SKM-1 (cell line): ENCODE measurements around the gene ROR2.
"Not testable (repeated sequence)": the region's sequence is repeated elsewhere in the genome, so short reads cannot be mapped to it uniquely, and the experiment has no call there.

ENCODE experiments used
- DNase-seq: peaks from one replicate; lab custom pipeline; 2025; ENCODE audit not compliant: unreplicated experiment; lab: John Stamatoyannopoulos, UW

Gene ROR2

DNA sequence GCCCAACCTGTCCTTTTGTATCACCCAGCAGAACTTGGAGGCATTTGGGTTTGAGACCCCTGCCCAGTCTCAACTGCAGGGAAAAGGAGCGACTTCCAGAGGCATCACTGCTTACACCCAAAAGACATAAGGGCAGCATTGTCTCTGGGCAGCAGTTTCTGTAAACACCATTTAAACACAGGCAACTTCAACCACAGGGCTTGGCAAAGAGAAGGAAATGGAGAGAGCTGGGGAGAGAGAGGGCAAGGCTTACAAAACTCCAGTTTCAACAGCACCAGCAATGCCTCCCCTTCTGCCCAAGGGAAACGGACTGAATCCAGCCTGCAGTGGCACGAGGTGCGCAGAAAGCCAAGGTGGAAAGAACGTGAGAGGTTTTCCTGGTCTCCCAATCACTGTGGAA lies 147.6 kb downstream of the ROR2 start:
- no peak for DNase-seq

DNA sequence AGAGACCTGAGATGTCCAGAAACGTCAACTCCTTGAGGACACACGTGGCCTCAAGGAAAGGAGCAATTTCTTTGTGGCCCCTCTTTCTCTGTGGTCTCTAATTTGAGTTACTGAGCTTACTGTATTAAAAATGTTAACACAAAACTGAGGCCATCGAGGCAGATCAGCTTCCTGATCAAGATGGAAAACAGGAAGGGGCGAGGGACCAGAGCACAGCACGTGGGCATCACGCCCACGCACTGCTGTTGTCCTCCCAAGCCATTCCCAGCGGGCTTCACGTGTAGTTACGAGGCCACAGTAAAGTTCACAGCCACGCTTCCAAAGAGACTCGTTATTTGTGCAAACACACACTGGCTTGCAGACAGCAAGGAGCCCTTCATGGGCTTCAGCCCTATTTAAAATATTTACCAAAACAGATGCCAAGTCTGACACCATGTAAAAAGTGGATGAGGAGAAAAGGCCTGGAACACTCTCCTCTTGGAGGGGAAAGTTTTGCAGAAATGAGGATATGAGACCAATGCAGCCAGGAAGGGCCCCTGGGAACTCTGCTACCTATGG lies 149.5 kb downstream of the ROR2 start:
- DNase-seq: no peak

DNA sequence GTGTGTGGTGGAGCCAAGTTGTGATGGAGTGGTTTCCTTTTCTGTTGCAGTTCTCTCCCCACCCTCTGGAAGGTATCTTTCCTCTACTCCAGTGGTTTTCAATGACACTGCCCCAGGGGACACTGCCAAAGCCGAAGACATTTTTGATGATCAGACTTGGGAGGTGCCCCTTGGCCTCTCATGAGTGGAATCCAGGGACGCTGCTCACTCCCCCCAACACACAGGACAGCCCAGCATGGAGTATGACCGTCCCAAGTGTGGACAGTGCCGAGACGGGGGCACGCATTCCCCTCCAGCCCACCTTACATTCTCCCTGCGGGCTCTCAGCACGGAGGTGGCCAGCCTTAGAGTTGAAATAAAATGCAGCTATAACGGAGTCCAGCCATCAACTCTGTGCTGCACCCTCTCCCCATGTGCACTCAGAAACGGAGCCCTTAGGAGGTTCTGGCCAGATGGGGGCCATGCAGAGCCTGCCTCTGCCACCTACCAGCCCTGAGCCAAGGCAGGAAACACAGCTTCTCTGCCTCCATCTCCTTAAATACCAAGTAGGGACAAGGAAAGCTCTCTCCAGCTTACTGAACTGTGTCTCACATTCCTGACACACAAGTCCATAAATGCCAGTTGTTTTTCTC lies 150.8 kb downstream of the ROR2 start:
- DNase-seq: no peak

GRCh38 chr9:91798273-91799112 lies 151.5 kb downstream of the ROR2 start:
- DNase-seq: not testable (repeated sequence)

- DNase-seq: not testable (repeated sequence)
Observed at GRCh38 chr9:91797517-91797916, 152.5 kb downstream of the ROR2 start.

GRCh38 chr9:91796516-91796915 lies 153.5 kb downstream of the ROR2 start:
- DNase-seq: not testable (repeated sequence)

- DNase-seq: no peak
Observed at GRCh38 chr9:91795598-91796241, 154.3 kb downstream of the ROR2 start.

DNA sequence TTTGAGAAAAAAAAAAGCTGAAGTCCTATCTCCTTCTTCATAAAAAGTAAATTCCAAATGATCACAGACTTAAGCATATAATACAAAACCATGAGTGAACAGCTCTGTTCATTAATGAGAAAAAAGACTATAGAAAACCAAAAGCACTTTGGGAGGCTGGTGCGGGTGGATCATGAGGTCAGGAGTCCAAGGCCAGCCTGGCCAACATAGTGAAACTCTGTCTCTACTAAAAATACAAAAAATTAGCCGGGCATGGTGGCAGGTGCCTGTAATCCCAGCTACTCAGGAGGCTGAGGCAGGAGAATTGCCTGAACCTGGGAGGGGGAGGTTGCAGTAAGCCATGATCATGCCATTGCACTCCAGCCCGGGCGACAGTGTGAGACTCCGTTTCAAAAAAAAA lies 156.7 kb downstream of the ROR2 start:
- DNase-seq: not testable (repeated sequence)

- no peak for DNase-seq
Observed at GRCh38 chr9:91790917-91791316, 159.1 kb downstream of the ROR2 start.

DNA sequence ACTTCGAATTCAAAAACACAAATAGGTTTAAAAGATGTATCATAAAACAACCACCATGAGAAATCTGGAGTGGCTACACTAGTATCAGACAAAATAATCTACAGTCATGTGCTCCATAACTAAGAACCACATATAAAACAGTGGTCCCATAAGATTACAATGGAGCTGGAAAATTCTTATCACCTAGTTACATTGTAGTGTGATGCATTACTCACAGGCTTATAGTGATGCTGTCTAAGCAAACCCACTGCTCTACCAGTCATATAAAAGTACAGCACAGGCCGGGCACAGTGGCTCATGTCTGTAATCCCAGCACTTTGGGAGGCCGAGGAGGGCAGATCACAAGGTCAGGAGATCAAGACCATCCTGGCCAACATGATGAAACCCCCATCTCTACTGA lies 160.1 kb downstream of the ROR2 start:
- no peak for DNase-seq

- DNase-seq: no peak
Observed at GRCh38 chr9:91787931-91788330, 162.1 kb downstream of the ROR2 start.

DNA sequence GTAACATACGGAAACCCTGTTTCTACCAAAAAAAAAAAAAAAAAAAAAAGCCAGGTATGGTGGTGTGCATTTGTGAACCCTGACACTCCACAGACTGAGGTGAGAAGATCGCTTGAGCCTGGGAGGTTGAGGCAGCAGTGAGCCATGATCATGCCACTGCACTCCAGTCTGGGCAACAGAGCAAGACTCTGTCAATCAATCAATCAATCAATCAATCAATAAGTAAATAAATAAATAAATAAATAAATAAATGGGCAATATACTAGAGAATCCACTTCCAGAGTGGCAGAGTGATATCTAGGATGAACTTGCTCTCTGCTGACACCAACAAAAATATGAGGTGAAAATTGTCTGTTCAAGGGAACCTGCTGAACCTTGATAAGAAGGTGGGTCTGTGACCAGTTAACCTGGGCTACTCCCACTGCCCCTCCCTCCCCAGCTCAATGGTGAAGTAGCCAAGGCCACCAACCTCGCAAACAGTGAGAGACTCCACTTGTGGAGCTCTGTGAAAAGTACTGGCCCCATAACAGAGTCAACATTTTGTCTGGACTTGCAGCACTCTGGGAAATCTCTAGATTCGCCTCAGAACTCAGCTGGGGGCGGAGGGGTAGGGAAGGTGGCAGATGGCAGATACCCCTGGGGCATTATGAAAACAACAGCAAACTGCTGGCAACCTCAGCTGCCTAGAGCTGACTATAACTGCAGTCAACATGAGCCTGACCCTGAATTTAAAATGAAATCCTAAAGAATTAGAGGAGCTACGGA lies 163.7 kb downstream of the ROR2 start:
- no peak for DNase-seq

- DNase-seq: no peak
Observed at GRCh38 chr9:91785447-91785842, 164.6 kb downstream of the ROR2 start.

DNA sequence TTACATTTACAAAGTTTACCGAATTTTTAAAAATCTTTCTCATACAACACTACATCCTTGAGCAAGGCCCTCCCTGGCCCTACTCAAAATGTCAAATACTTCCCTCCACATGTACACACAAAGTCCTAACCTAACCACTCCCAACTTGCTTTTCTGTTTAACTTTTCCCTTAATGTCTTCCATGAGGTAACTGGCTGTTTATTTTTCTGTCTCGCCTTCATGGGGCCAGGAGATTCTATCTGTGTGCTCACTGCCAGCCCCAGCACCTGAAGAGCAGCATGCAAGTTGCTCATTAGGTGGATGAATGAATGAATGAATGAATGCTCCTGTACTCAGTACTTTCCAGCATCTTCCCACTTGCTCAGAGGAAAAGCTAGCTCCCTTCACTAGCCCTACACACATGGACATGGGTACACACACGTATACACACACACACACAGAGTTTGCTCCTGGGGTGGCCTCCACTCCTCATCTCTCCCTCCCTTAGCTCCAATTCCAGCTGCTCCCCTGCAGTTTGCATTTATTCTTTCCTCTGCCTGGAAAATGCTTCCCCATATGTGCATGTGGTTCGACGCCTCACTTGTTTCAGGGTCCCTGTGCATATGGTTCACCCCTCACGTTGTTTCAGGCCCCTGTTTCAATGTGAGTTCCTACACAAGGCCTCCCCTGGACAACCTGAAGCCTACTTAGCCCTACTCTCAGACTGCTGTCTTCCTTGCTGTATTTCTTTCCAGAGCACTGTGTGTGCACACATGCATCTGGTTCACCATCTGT lies 165.2 kb downstream of the ROR2 start:
- no peak for DNase-seq

DNA sequence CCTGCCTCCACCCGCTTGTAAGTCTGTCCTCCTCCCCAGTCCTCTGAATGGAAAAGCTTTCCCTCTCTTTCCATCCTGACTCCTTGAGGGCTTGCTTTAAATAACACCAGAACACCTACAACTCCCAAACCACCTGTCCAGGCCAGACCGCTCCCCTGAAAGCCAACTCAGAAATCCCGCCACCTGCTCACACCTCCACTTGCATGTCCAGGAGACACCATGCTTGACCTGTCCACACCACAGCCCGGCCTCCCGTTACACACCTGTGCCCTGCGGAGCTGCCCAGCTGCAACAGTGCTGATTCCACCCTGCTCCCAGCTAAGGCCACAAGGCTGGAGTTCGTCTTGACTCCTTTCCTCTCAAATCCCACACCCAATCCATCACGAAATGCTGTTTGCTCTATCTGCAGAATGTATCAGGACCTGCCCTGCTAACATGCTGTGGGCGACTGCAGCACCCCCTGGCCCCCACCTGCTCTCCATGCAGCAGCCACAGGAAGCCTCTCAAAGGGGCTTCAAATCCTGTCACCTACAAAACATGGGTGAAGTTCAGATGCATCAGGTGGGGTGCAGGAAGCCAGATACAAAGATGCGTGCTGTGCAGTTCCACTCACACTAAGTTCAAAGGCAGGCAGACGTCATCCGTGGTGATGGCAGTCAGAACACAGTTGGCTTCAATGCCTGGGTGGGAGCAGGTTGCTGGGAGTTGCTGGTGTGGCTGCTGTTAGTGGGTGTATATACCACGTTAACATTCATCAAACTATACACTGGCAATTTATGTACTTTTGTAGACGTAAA lies 166.0 kb downstream of the ROR2 start:
- DNase-seq: no peak

DNA sequence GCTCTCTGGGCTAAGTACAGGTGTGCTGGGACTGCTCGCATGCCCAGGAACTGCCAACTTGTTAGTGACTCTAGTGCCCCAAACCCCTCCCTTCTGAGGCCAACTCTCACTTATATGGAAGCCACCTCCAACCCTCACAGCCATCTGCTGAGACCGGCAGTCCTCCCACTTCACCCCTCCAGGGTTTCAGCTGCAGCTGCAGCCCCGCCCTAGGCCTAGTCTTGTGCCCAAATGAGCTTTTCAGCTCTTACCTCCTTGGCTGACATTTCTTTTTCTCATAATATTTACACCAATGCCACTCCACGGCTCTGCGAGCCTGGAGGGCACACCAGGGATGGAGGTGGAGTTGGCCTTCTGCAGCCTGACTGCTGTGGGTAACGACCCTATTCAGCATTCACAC lies 166.6 kb downstream of the ROR2 start:
- no peak for DNase-seq

GRCh38 chr9:91782708-91783214 lies 167.3 kb downstream of the ROR2 start:
- DNase-seq: no peak

- no peak for DNase-seq
Observed at GRCh38 chr9:91781906-91782305, 168.1 kb downstream of the ROR2 start.

GRCh38 chr9:91781116-91781515 lies 168.9 kb downstream of the ROR2 start:
- DNase-seq: no peak
